HFFc6 (cell line): ENCODE results near the gene SARS1. TPM values are rescaled to one million over a fixed set of nuclear protein-coding genes. Genes with fewer than 3 reads are reported as not detected.
A peak's percentile ranks its signal among the peaks of the same experiment; 100 is the strongest.

Source experiments
- DNase-seq: peaks from one replicate; pipeline ENCODE4 v3.0.0-alpha.2; 2018
- H3K27ac Mint-ChIP-seq: 2 replicates; pipeline ENCODE4 v1.8.0; 2020; ENCODE audit warnings: mild to moderate bottlenecking, mixed read lengths
- H3K27me3 Mint-ChIP-seq: 2 replicates; pipeline ENCODE4 v1.8.0; 2021; ENCODE audit warnings: mild to moderate bottlenecking, moderate library complexity, mixed read lengths; ENCODE audit not compliant: insufficient read depth
- H3K36me3 Mint-ChIP-seq: 2 replicates; pipeline ENCODE4 v1.8.0; 2021; ENCODE audit warnings: low read depth, mixed read lengths
- H3K4me1 Mint-ChIP-seq: 2 replicates; pipeline ENCODE4 v1.8.0; 2020; ENCODE audit warnings: low read depth, mixed read lengths
- H3K4me3 Mint-ChIP-seq: 2 replicates; pipeline ENCODE4 v1.8.0; 2020; ENCODE audit warnings: mild to moderate bottlenecking, moderate library complexity, mixed read lengths
- H3K9me3 Mint-ChIP-seq: 2 replicates; pipeline ENCODE4 v1.8.0; 2020; ENCODE audit warnings: mild to moderate bottlenecking, mixed read lengths
- total RNA-seq, 6 experiments: library from RNA; stranded (reverse); fragmentation: NEBNext Ultra II Directional; extraction: Animal tissue kit (Norgen Biotek cat#: 25700); gene quantifications; 2 replicates in 1 of 6; 3 replicates in 5 of 6; pipeline ENCODE4 v1.2.3, GENCODE V29; 2021
- TF ChIP-seq, protein P1 (sequence below): fragments of 200-600 bp; sonication (generic); IDR thresholded peaks from 2 replicates; pipeline ENCODE4 v1.5.0; 2021; ENCODE audit warnings: antibody characterized with exemption, mild to moderate bottlenecking

The SARS1 gene
- total RNA-seq, 6 experiments from 2014 or later, result 165 to 194 (median 176) TPM

DNA sequence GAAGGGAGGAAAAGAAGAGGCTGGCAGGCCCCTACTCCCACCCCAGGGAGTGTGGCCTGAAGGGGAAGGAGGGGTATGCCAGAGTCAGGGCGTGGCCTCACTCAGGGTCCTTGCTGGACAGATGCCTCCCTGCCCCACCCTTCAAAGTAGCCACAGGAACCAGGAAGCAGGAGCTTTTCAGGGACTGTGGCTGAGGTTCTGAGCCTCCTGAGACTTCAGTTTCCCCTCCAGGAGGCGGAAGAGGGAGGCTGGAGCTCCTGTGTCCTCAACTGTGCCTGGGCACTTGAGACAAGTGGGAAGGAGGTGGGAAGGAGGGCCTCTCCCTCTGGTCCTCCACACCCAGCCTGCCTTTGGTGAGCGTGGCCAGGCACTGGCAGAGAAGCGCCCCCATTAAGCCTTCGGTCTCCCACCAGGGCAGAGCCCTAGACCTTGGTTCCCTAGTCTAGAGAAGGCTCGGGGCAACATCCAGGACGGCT, 40.9 kb downstream of the SARS1 start:
- no peak for DNase-seq

DNA sequence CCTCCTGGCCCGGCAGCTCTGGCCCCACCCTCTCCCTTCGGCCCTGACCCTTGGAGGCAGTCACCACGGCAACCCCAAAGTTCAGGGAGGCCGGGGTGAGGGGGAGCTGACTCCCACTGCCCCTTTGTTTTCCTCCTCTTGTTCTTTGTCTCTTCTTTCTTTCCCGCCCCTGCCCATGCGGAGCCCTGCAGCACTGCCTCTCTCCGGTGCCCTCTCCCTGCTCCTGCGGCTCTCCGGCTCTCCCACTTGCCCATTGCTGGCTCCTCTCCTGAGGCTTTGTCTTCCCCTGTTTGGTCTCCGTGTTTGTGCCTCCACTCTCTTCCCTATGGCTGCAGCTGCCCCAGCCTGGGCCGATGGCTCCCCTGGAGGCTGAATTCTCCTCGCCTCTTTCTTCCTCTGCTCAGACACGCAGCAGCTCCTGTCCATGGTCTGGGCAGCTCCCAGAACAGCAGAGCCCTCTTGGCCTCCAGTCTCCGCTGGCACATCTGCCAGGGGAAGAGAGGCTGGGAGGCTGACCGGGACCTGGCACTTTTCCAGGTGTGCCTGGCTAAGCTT, 41.5 kb downstream of the SARS1 start:
- no peaks in the 10 kb centered on the region for H3K36me3 Mint-ChIP-seq
- no peaks in the 10 kb centered on the region for H3K9me3 Mint-ChIP-seq
- DNase-seq, result no peak
- H3K27me3 Mint-ChIP-seq, result no peaks in the 10 kb centered on the region; the same call in 1 of the 2 replicates
- H3K4me1 Mint-ChIP-seq, result peaks cover 15% of the 10 kb centered on the region
- no peak overlapping the region for H3K4me3 Mint-ChIP-seq
- H3K27ac Mint-ChIP-seq, result no peak overlapping the region
- TF ChIP-seq, protein P1, sequence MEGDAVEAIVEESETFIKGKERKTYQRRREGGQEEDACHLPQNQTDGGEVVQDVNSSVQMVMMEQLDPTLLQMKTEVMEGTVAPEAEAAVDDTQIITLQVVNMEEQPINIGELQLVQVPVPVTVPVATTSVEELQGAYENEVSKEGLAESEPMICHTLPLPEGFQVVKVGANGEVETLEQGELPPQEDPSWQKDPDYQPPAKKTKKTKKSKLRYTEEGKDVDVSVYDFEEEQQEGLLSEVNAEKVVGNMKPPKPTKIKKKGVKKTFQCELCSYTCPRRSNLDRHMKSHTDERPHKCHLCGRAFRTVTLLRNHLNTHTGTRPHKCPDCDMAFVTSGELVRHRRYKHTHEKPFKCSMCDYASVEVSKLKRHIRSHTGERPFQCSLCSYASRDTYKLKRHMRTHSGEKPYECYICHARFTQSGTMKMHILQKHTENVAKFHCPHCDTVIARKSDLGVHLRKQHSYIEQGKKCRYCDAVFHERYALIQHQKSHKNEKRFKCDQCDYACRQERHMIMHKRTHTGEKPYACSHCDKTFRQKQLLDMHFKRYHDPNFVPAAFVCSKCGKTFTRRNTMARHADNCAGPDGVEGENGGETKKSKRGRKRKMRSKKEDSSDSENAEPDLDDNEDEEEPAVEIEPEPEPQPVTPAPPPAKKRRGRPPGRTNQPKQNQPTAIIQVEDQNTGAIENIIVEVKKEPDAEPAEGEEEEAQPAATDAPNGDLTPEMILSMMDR, result no peak

More for the DNA sequence above, 40.9 kb downstream of the SARS1 start:
- Mint-ChIP-seq H3K4me3 (no peak overlapping the region), H3K36me3 (no peaks in the 10 kb centered on the region), H3K27ac (no peak overlapping the region), H3K4me1 (peaks cover 15% of the 10 kb centered on the region), H3K9me3 (no peaks in the 10 kb centered on the region), H3K27me3 (no peaks in the 10 kb centered on the region; the same call in 1 of the 2 replicates)
- TF ChIP-seq, protein P1, result no peak

DNA sequence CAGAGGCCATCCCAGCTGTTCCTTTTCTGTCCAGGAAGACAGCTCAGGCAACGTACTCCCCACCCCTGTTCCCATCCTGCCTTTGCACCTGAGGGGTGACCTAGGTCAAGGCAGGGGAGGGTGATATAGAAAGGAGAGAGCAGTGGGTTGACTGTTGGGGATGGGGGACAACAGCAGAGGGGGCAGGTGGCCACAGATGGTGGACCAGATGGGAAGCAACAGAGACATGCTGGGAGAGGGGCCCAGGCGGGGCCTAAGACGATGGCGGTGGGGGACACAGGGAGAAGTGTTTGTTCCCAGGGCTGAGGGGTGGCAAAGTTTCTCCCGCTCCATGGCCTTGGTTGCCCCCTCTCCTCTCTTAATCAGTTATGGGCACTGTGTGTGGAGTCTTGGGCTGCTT, 42.0 kb downstream of the SARS1 start:
- Mint-ChIP-seq H3K27ac (no peak overlapping the region), H3K4me1 (peaks cover 15% of the 10 kb centered on the region), H3K4me3 (no peak overlapping the region), H3K9me3 (no peaks in the 10 kb centered on the region), H3K27me3 (no peaks in the 10 kb centered on the region; the same call in 1 of the 2 replicates), H3K36me3 (no peaks in the 10 kb centered on the region)
- no peak for DNase-seq
- TF ChIP-seq, protein P1, result no peak

DNA sequence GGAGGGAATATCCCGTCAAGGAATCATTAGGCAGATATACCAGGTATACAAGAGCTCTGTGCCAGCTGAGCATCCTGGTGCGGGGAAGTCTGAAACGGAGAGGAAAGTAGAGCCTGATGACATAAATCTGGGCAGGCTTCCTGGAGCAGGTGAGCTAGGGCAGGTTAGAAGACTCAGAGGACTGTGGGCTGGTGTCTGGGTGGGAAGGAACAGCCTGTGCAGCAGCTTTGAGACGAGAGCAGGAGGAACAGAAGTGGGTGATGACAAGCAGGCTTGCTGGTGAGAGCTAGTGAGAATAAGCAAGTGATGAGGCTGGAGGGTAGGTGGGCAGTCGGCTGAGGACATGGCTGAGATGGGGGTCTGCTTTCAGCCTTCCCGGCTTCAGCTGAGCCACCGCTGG, 42.4 kb downstream of the SARS1 start:
- Mint-ChIP-seq H3K27ac (no peak overlapping the region), H3K9me3 (no peaks in the 10 kb centered on the region), H3K36me3 (no peaks in the 10 kb centered on the region), H3K4me3 (no peak overlapping the region), H3K27me3 (no peaks in the 10 kb centered on the region; the same call in 1 of the 2 replicates), H3K4me1 (peaks cover 15% of the 10 kb centered on the region)
- TF ChIP-seq, protein P1, result no peak
- no peak for DNase-seq

DNA sequence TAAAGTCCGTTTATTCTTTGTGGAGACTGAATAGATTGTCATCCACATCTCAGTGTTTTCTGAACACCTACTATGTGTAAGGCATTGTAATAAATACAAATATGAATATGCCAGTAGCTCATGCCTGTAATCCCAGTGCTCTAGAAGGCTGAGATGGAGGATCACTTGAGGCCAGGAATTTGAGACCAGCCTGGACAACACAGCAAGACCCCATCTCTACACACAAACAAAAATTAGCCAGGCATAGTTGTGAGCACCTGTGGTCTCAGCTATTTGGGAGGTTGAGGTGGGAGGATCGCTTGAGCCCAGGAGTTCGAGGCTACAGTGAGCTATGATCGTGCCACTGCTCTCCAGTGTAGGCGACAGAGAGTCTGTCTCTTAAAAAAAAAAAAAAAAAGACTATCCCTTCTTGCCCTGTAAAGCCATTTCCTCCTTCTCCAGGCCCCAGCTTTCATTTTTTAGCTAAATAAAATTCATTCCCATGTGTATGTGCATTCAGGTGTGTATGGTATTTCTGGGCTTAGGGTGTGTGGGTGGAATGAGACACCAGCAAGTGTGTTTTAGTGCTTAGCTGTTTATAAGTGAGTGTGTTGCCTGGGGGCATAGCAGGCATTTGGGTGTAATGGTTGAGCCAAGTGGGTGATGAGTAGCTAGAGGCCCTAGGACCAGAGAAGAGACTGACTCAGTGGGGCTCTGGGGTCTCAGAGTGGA, 43.4 kb downstream of the SARS1 start:
- H3K27ac Mint-ChIP-seq, result no peak overlapping the region
- peak; percentile 68 for DNase-seq
- peaks cover under 1% of the 10 kb centered on the region; the same call in 1 of the 2 replicates for H3K27me3 Mint-ChIP-seq
- no peak overlapping the region for H3K4me3 Mint-ChIP-seq
- no peaks in the 10 kb centered on the region for H3K9me3 Mint-ChIP-seq
- TF ChIP-seq, protein P1, result no peak
- H3K4me1 Mint-ChIP-seq, result peaks cover 15% of the 10 kb centered on the region
- no peaks in the 10 kb centered on the region for H3K36me3 Mint-ChIP-seq
